HFFc6 (cell line): ENCODE measurements around the gene BACE2. TPM values are rescaled to one million over a fixed set of nuclear protein-coding genes. Genes with fewer than 3 reads are reported as not detected.

ENCODE experiments used
- DNase-seq: peaks from one replicate; pipeline ENCODE4 v3.0.0-alpha.2; 2018
- H3K27ac Mint-ChIP-seq: 2 replicates; pipeline ENCODE4 v1.8.0; 2020; ENCODE audit warnings: mild to moderate bottlenecking, mixed read lengths
- H3K27me3 Mint-ChIP-seq: 2 replicates; pipeline ENCODE4 v1.8.0; 2021; ENCODE audit warnings: mild to moderate bottlenecking, moderate library complexity, mixed read lengths; ENCODE audit not compliant: insufficient read depth
- H3K36me3 Mint-ChIP-seq: 2 replicates; pipeline ENCODE4 v1.8.0; 2021; ENCODE audit warnings: low read depth, mixed read lengths
- H3K4me1 Mint-ChIP-seq: 2 replicates; pipeline ENCODE4 v1.8.0; 2020; ENCODE audit warnings: low read depth, mixed read lengths
- H3K4me3 Mint-ChIP-seq: 2 replicates; pipeline ENCODE4 v1.8.0; 2020; ENCODE audit warnings: mild to moderate bottlenecking, moderate library complexity, mixed read lengths
- H3K9me3 Mint-ChIP-seq: 2 replicates; pipeline ENCODE4 v1.8.0; 2020; ENCODE audit warnings: mild to moderate bottlenecking, mixed read lengths
- CTCF ChIP-seq: fragments of 200-600 bp; sonication (generic); IDR thresholded peaks from 2 replicates; pipeline ENCODE4 v1.5.0; 2021; ENCODE audit warnings: antibody characterized with exemption, mild to moderate bottlenecking
- total RNA-seq, 6 experiments: library from RNA; stranded (reverse); fragmentation: NEBNext Ultra II Directional; extraction: Animal tissue kit (Norgen Biotek cat#: 25700); gene quantifications; 2 replicates in 1 of 6; 3 replicates in 5 of 6; pipeline ENCODE4 v1.2.3, GENCODE V29; 2021

The BACE2 gene
- total RNA-seq, 6 experiments from 2014 or later: 2.8 to 13.2 (median 3.8) TPM

- no peaks in the 10 kb centered on the region for H3K36me3 Mint-ChIP-seq
- DNase-seq: no peak
- no peak overlapping the region for H3K4me3 Mint-ChIP-seq
- no peak for TF ChIP-seq CTCF
- no peak overlapping the region for H3K27ac Mint-ChIP-seq
- H3K4me1 Mint-ChIP-seq: peaks cover 11% of the 10 kb centered on the region
- H3K9me3 Mint-ChIP-seq: no peaks in the 10 kb centered on the region
- peaks cover 18% of the 10 kb centered on the region for H3K27me3 Mint-ChIP-seq
Measured at GRCh38 chr21:41164981-41165655, 2.8 kb upstream of the BACE2 start.

DNA sequence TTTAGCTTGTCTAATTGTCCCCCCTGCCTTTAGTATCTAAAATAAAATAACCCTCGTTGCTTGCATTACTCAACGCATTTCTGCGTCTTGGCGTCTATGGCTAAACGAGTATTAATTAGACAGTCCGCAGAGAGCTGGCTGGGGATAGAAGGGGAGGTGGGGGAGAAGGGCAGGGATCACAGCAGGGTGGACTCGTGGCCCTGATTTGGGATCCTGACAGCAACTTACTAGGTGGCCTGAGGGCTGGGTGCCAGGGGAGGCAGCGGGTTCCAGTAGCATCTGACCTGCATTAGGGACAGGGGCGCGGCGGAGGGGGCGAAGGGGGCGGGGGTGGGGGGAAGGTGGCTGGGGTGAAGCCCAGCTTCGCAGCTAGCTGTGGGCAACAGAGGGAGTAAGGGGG, 1.1 kb upstream of the BACE2 start:
- peaks cover 11% of the 10 kb centered on the region for H3K4me1 Mint-ChIP-seq
- no peak overlapping the region for H3K27ac Mint-ChIP-seq
- H3K4me3 Mint-ChIP-seq: peak overlapping the region; percentile 55
- H3K9me3 Mint-ChIP-seq: no peaks in the 10 kb centered on the region
- no peaks in the 10 kb centered on the region for H3K36me3 Mint-ChIP-seq
- TF ChIP-seq CTCF: no peak
- no peak for DNase-seq
- H3K27me3 Mint-ChIP-seq: peaks cover 19% of the 10 kb centered on the region

- H3K36me3 Mint-ChIP-seq: no peaks in the 10 kb centered on the region
- DNase-seq: peak; percentile 10
- peaks cover 18% of the 10 kb centered on the region for H3K27me3 Mint-ChIP-seq
- H3K9me3 Mint-ChIP-seq: no peaks in the 10 kb centered on the region
- no peak for TF ChIP-seq CTCF
- H3K4me1 Mint-ChIP-seq: peaks cover 11% of the 10 kb centered on the region
- H3K27ac Mint-ChIP-seq: no peak overlapping the region
- peak overlapping the region; percentile 81 for H3K4me3 Mint-ChIP-seq
Measured at GRCh38 chr21:41168391-41169257, 664 bp downstream of the BACE2 start.

DNA sequence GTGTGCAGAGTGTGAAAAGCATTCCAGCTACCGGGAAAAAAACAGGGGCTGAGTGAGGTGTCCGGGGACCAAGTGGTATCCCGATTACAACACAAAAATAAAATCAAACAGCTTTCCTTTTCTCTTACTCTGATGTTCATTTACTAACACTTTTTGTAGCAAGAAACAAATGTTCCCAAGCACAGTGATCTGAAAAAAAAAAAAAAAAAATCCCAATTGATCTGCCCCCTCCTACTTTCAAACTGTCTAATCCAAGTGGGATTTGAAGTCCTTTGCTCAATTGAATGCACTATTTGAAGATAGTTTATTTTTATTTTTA, 1.3 kb downstream of the BACE2 start:
- peaks cover 18% of the 10 kb centered on the region for H3K27me3 Mint-ChIP-seq
- no peak for DNase-seq
- no peak for TF ChIP-seq CTCF
- H3K9me3 Mint-ChIP-seq: no peaks in the 10 kb centered on the region
- H3K4me3 Mint-ChIP-seq: peak overlapping the region; percentile 81
- H3K27ac Mint-ChIP-seq: no peak overlapping the region
- peaks cover 11% of the 10 kb centered on the region for H3K4me1 Mint-ChIP-seq
- no peaks in the 10 kb centered on the region for H3K36me3 Mint-ChIP-seq

- H3K36me3 Mint-ChIP-seq: no peaks in the 10 kb centered on the region
- H3K27me3 Mint-ChIP-seq: peaks cover 18% of the 10 kb centered on the region
- H3K27ac Mint-ChIP-seq: no peak overlapping the region
- no peak for TF ChIP-seq CTCF
- H3K4me3 Mint-ChIP-seq: no peak overlapping the region; the same call in 1 of the 2 replicates
- H3K9me3 Mint-ChIP-seq: no peaks in the 10 kb centered on the region; the same call in 1 of the 2 replicates
- peaks cover 11% of the 10 kb centered on the region for H3K4me1 Mint-ChIP-seq
- DNase-seq: no peak
Measured at GRCh38 chr21:41169701-41170100, 1.7 kb downstream of the BACE2 start.
